K562 (cell line): Measurements from ENCODE around the gene MITF. TPM values are rescaled to one million over a fixed set of nuclear protein-coding genes. Genes with fewer than 3 reads are reported as not detected.

Experiments used
- BRCA1 ChIP-seq, 2 experiments: fragments of 450-650 bp in 1 of 2; sonication (generic) in 1 of 2; formaldehyde crosslinking in 1 of 2; IDR thresholded peaks; 2 replicates each; pipeline versions ENCODE4 v1.5.0 to v1.6.1; 2017 to 2020; ENCODE audit warnings: mild to moderate bottlenecking in 1 of 2, missing genetic modification reagents in 1 of 2
- CCNT2 ChIP-seq: IDR thresholded peaks from 2 replicates; pipeline ENCODE4 v1.6.1; 2011; ENCODE audit warnings: borderline replicate concordance, low read depth, mild to moderate bottlenecking, moderate library complexity, mixed read lengths, low read length; ENCODE audit not compliant: insufficient read length; ENCODE audit errors: extremely low read depth
- CHCHD3 ChIP-seq: fragments of 250-450 bp; sonication (Bioruptor Pico); IDR thresholded peaks from 2 replicates; pipeline ENCODE4 v2.1.2; 2022; ENCODE audit warnings: mild to moderate bottlenecking
- CREB1 ChIP-seq, 2 experiments: sonication (generic) in 1 of 2; formaldehyde crosslinking in 1 of 2; IDR thresholded peaks; 2 replicates each; pipeline versions ENCODE4 v1.6.1 to v1.8.0; 2012 to 2022; ENCODE audit warnings: inconsistent platforms in 1 of 2, mild to moderate bottlenecking in 1 of 2, missing genetic modification reagents in 1 of 2, moderate library complexity in 1 of 2
- GTF3C2 ChIP-seq: IDR thresholded peaks from 3 replicates; pipeline ENCODE4 v1.6.1; 2011; ENCODE audit warnings: borderline replicate concordance, mild to moderate bottlenecking, moderate library complexity; ENCODE audit not compliant: insufficient read length; ENCODE audit errors: extremely low read depth
- KDM1A ChIP-seq, 2 experiments: fragments of 450-650 bp; IDR thresholded peaks; 2 replicates each; pipeline ENCODE4 v1.6.1; 2016; ENCODE audit warnings: mild to moderate bottlenecking in 2 of 2
- NEUROD1 ChIP-seq: fragments of 150-350 bp; IDR thresholded peaks from 2 replicates; pipeline ENCODE4 v1.6.1; 2014; ENCODE audit warnings: borderline replicate concordance, low read length, low read depth; ENCODE audit not compliant: partially characterized antibody
- NONO ChIP-seq, 2 experiments: fragments of 200-400 bp in 1 of 2; fragments of 450-650 bp in 1 of 2; formaldehyde crosslinking in 1 of 2; IDR thresholded peaks; 2 replicates each; pipeline ENCODE4 v1.6.1; 2017; ENCODE audit warnings: low read depth in 2 of 2, mild to moderate bottlenecking in 2 of 2, moderate library complexity in 2 of 2, low read length in 1 of 2
- PCBP2 ChIP-seq: fragments of 200-400 bp; formaldehyde crosslinking; IDR thresholded peaks from 2 replicates; pipeline ENCODE4 v1.6.1; 2018; ENCODE audit warnings: low read length, low read depth, mild to moderate bottlenecking, moderate library complexity; ENCODE audit not compliant: poor library complexity, severe bottlenecking
- PHF20 ChIP-seq: fragments of 450-650 bp; IDR thresholded peaks from 2 replicates; pipeline ENCODE4 v1.6.1; 2018; ENCODE audit not compliant: partially characterized antibody
- TAL1 ChIP-seq: fragments of 450-650 bp; IDR thresholded peaks from 2 replicates; pipeline ENCODE4 v1.6.1; 2016; ENCODE audit warnings: mild to moderate bottlenecking
- ZBTB5 ChIP-seq: fragments of 450-650 bp; IDR thresholded peaks from 2 replicates; pipeline ENCODE4 v1.6.1; 2017; ENCODE audit warnings: antibody characterized with exemption
- ZNF197 ChIP-seq: fragments of 200-800 bp; sonication (Bioruptor generic); IDR thresholded peaks from 2 replicates; pipeline ENCODE4 v1.6.1; 2016; ENCODE audit warnings: low read depth, missing genetic modification characterization, missing compliant biosample characterization
- ZNF644 ChIP-seq: fragments of 200-800 bp; sonication (Bioruptor generic); IDR thresholded peaks from 2 replicates; pipeline ENCODE4 v1.6.1; 2016; ENCODE audit warnings: low read depth, missing genetic modification characterization, missing compliant biosample characterization
- polyA plus RNA-seq, 8 experiments: library from polyadenylated mRNA; depleted of rRNA in 4 of 8; stranded (reverse) in 5 of 8; unstranded in 3 of 8; fragments of >200 nt; fragmentation: Nextera tagmentation in 2 of 8; fragmentation: Illumina TruSeq in 1 of 8; extraction: Ambion mirVana in 2 of 8; extraction: Trizol in 1 of 8; gene quantifications; 2 replicates each; pipeline versions ENCODE4 v1.2.1 to v1.2.3, GENCODE V29; 2011 to 2014; ENCODE audit warnings: inconsistent platforms in 1 of 8, missing spikeins in 1 of 8
- total RNA-seq, 7 experiments: library from RNA; depleted of rRNA in 6 of 7; stranded (reverse); fragments of >200 nt in 6 of 7; fragmentation: Illumina TruSeq in 2 of 7; extraction: Trizol in 2 of 7; gene quantifications; 2 replicates each; pipeline versions ENCODE4 v1.2.1 to v1.2.3, GENCODE V29; 2011 to 2021; ENCODE audit warnings: low replicate concordance in 1 of 7
- TF ChIP-seq, protein P1 (sequence below): fragments of 150-350 bp; IDR thresholded peaks from 2 replicates; pipeline ENCODE4 v1.6.1; 2014; ENCODE audit warnings: low read depth, mild to moderate bottlenecking, low read length, borderline replicate concordance
- TF ChIP-seq, protein P2 (sequence below): sonication (generic); formaldehyde crosslinking; IDR thresholded peaks from 2 replicates; pipeline ENCODE4 v1.8.0; 2022; ENCODE audit warnings: mild to moderate bottlenecking, low read depth, missing genetic modification reagents

The MITF gene
- total and polyA plus RNA-seq, 9 of the 15 experiments (the other 6 are each of a cell fraction or from before 2014, with no cell fraction given), result 5.6 to 14.9 (median 11.1) TPM

DNA sequence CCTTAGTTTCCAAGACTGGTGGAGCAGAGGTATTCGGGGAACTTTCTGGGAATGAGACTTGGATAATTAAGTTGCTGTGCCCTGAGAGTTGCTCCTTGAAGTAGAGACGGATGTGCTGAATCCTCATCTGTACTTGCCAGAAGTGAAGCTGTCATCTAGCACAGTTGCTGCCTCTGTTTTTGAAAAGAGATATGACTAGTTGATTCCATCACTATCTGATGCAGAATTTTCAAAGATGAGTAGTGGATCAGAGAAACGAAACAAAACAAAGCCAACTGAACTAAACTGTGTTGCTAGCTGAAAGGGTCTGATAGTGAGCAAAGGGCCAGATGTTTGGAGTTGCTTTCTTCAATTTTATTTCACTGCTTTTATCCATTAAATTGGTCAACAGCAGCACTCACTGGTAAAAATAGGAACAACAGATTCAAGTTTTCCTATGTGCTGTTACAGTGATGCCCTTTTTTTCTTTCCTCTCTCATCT, 52.7 kb downstream of the MITF start (continued):
- TF ChIP-seq GTF3C2 (no peak), NONO (IDR thresholded peaks at IDR 0.05; ENCODE audit: low read depth in 2 of 2, low read length in 1 of 2) (0 out of 4 replicates have a peak, but pooled peaks of 1 of the 2 experiments have one; percentile 35), ZNF197 (peak; percentile 72; the same call in 1 of the 2 replicates), CCNT2 (peak; percentile 99), TAL1 (peak; percentile 97), PCBP2 (no peak), CREB1 (IDR thresholded peaks at IDR 0.05) (0 out of 2 replicates have a peak, but pooled peaks have one; percentile 39), CREB1 (CRISPR knock-in tag; IDR thresholded peaks at IDR 0.05) (peak; percentile 64; the same call in 1 of the 2 replicates), BRCA1 (IDR thresholded peaks at IDR 0.05) (no peak), BRCA1 (CRISPR knock-in tag; IDR thresholded peaks at IDR 0.05) (no peak), ZNF644 (peak; percentile 82), NEUROD1 (peak; percentile 87), PHF20 (no peak), CHCHD3 (CRISPR knock-in tag) (no peak), ZBTB5 (no peak), KDM1A (IDR thresholded peaks at IDR 0.05) (peak; percentile 83 to 87)
- TF ChIP-seq, protein P1, sequence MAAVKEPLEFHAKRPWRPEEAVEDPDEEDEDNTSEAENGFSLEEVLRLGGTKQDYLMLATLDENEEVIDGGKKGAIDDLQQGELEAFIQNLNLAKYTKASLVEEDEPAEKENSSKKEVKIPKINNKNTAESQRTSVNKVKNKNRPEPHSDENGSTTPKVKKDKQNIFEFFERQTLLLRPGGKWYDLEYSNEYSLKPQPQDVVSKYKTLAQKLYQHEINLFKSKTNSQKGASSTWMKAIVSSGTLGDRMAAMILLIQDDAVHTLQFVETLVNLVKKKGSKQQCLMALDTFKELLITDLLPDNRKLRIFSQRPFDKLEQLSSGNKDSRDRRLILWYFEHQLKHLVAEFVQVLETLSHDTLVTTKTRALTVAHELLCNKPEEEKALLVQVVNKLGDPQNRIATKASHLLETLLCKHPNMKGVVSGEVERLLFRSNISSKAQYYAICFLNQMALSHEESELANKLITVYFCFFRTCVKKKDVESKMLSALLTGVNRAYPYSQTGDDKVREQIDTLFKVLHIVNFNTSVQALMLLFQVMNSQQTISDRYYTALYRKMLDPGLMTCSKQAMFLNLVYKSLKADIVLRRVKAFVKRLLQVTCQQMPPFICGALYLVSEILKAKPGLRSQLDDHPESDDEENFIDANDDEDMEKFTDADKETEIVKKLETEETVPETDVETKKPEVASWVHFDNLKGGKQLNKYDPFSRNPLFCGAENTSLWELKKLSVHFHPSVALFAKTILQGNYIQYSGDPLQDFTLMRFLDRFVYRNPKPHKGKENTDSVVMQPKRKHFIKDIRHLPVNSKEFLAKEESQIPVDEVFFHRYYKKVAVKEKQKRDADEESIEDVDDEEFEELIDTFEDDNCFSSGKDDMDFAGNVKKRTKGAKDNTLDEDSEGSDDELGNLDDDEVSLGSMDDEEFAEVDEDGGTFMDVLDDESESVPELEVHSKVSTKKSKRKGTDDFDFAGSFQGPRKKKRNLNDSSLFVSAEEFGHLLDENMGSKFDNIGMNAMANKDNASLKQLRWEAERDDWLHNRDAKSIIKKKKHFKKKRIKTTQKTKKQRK, result no peak
- TF ChIP-seq, protein P2, sequence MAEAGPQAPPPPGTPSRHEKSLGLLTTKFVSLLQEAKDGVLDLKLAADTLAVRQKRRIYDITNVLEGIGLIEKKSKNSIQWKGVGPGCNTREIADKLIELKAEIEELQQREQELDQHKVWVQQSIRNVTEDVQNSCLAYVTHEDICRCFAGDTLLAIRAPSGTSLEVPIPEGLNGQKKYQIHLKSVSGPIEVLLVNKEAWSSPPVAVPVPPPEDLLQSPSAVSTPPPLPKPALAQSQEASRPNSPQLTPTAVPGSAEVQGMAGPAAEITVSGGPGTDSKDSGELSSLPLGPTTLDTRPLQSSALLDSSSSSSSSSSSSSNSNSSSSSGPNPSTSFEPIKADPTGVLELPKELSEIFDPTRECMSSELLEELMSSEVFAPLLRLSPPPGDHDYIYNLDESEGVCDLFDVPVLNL, result no peak
